K562 (cell line): ENCODE results near the gene EXOSC2. TPM values are rescaled to one million over a fixed set of nuclear protein-coding genes. Genes with fewer than 3 reads are reported as not detected.

Experiments used
- ATAC-seq: fragments of 200-7000 bp; cut with Tn5 transposase; 3 replicates; pipeline ENCODE4 v1.9.1; 2020; ENCODE audit warnings: moderate library complexity
- BruUV-seq: library from RNA; stranded (reverse); fragments of 400-500 nt; replicated peaks from 2 replicates; lab custom pipeline; 2021; lab: Mats Ljungman, UMichigan
- CTCF ChIA-PET: fragments of 300-600 bp; formaldehyde crosslinking; extraction: SDS; loops from one replicate; lab custom pipeline; 2021; ENCODE audit warnings: low intra/inter-chr PET ratio; lab: Yijun Ruan, JAX
- POLR2A ChIA-PET: fragments of 300-600, 350-650 bp; sonication (Branson Sonifier 250); formaldehyde crosslinking; extraction: SDS; loops from one replicate; lab custom pipeline; 2021; ENCODE audit warnings: antibody characterized with exemption, inconsistent platforms; lab: Yijun Ruan, JAX
- DNase-seq, 4 experiments: peaks; one replicate each; pipeline versions ENCODE4 v3.0.0 to v3.0.0-alpha.2; 2011 to 2018; ENCODE audit warnings: low spot score in 3 of 4, mixed read lengths in 3 of 4; ENCODE audit errors: extremely low read depth in 1 of 4
- FAIRE-seq: peaks from 2 replicates; lab custom pipeline; 2011; peaks lifted over from hg19 to GRCh38; lab: Jason Lieb, UNC
- H2AFZ ChIP-seq: 2 replicates; pipeline ENCODE4 v1.6.0; 2011; ENCODE audit warnings: low read depth, low read length, control low read depth, inconsistent platforms
- H3K27ac ChIP-seq: fragments of 200-600 bp; 3 replicates; pipeline ENCODE4 v1.8.0; 2011; ENCODE audit warnings: low read depth, mild to moderate bottlenecking, control low read depth, inconsistent platforms, low read length, moderate library complexity, mixed read lengths; ENCODE audit errors: extremely low read depth
- H3K27me3 ChIP-seq, 2 experiments: fragments of 300-600 bp in 1 of 2; 2 replicates in 1 of 2; 3 replicates in 1 of 2; pipeline versions ENCODE4 v1.6.0 to v1.8.0; 2011; ENCODE audit warnings: inconsistent platforms in 2 of 2, low read length in 2 of 2, mild to moderate bottlenecking in 1 of 2, mixed read lengths in 1 of 2, moderate library complexity in 1 of 2; ENCODE audit not compliant: control insufficient read depth in 2 of 2, insufficient read depth in 2 of 2
- H3K36me3 ChIP-seq: fragments of 300-600 bp; 3 replicates; pipeline ENCODE4 v1.8.0; 2011; ENCODE audit warnings: mild to moderate bottlenecking, low read length, inconsistent platforms; ENCODE audit not compliant: control insufficient read depth, insufficient read depth
- H3K4me1 ChIP-seq, 2 experiments: fragments of 200-600 bp in 1 of 2; replicated peaks in 1 of 2; 2 replicates in 1 of 2; 3 replicates in 1 of 2; pipeline versions ENCODE4 v1.5.1 to v1.8.0; 2011; ENCODE audit warnings: inconsistent platforms in 2 of 2, low read length in 2 of 2, mild to moderate bottlenecking in 1 of 2, mixed read lengths in 1 of 2, moderate library complexity in 1 of 2; ENCODE audit not compliant: control insufficient read depth in 2 of 2, insufficient read depth in 2 of 2
- H3K4me2 ChIP-seq: 2 replicates; pipeline ENCODE4 v1.6.1; 2011; ENCODE audit warnings: low read length, control low read depth, inconsistent platforms, mixed read lengths; ENCODE audit not compliant: insufficient read depth
- H3K4me3 ChIP-seq: fragments of 200-600 bp; sonication (generic), shearing (Covaris generic); 2 replicates; pipeline ENCODE4 v1.5.1; 2016; ENCODE audit warnings: control low read depth, inconsistent platforms
- H3K79me2 ChIP-seq: fragments of 200-600 bp; 3 replicates; pipeline ENCODE4 v1.8.0; 2011; ENCODE audit warnings: low read length, inconsistent platforms; ENCODE audit not compliant: control insufficient read depth, insufficient read depth
- H3K9ac ChIP-seq, 2 experiments: 2 replicates each; pipeline versions ENCODE4 v1.6.0 to v1.6.1; 2011; ENCODE audit warnings: low read depth in 2 of 2, low read length in 2 of 2, control low read depth in 1 of 2, inconsistent platforms in 1 of 2, mild to moderate bottlenecking in 1 of 2, mixed read lengths in 1 of 2; ENCODE audit not compliant: insufficient read depth in 1 of 2
- H3K9me1 ChIP-seq: one replicate; pipeline ENCODE4 v1.6.0; 2011; ENCODE audit warnings: inconsistent platforms, mild to moderate bottlenecking, low read length, moderate library complexity; ENCODE audit not compliant: control insufficient read depth, insufficient read depth
- H3K9me3 ChIP-seq: replicated peaks from 2 replicates; pipeline ENCODE4 v1.5.1; 2011; ENCODE audit warnings: low read depth, low read length, inconsistent platforms; ENCODE audit not compliant: control insufficient read depth, insufficient read depth
- H4K20me1 ChIP-seq: replicated peaks from 2 replicates; pipeline ENCODE4 v1.6.1; 2011; ENCODE audit warnings: low read length, inconsistent platforms, mixed read lengths; ENCODE audit not compliant: control insufficient read depth, insufficient read depth
- EWSR1 ChIP-seq: fragments of 450-650 bp; IDR thresholded peaks from 2 replicates; pipeline ENCODE4 v1.6.1; 2018; ENCODE audit warnings: borderline replicate concordance, mild to moderate bottlenecking, low read depth, moderate library complexity; ENCODE audit not compliant: partially characterized antibody
- RCOR1 ChIP-seq, 2 experiments: IDR thresholded peaks; 2 replicates each; pipeline ENCODE4 v1.6.1; 2012; ENCODE audit warnings: low read depth in 2 of 2, low read length in 2 of 2, borderline replicate concordance in 1 of 2, improper control_type of control experiment in 1 of 2
- ZHX1 ChIP-seq: fragments of 150-350 bp; conservative IDR thresholded peaks from 2 replicates; pipeline ENCODE4 v1.6.1; 2014; ENCODE audit warnings: low read length
- ZNF133 ChIP-seq: fragments of 250-450 bp; sonication (Bioruptor Pico); IDR thresholded peaks from 2 replicates; pipeline ENCODE4 v1.4.0; 2020; ENCODE audit warnings: mild to moderate bottlenecking
- ZNF143 ChIP-seq: sonication (generic); formaldehyde crosslinking; IDR thresholded peaks from 2 replicates; pipeline ENCODE4 v1.9.0; 2022; ENCODE audit warnings: mild to moderate bottlenecking, missing genetic modification reagents
- ZNF444 ChIP-seq: fragments of 250-450 bp; sonication (Bioruptor Pico); IDR thresholded peaks from 2 replicates; pipeline ENCODE4 v1.4.0; 2020; ENCODE audit warnings: mild to moderate bottlenecking, moderate library complexity
- WGBS: fragments of 100-300 bp; shearing (Covaris generic); methylation state at CpG from one replicate; pipeline ENCODE4 v1.1.6; 2016; ENCODE audit warnings: low coverage, mixed read lengths; ENCODE audit not compliant: insufficient coverage; ENCODE audit errors: missing lambda C conversion rate; 5-methylcytosine and 5-hydroxymethylcytosine counted together
- in situ Hi-C: fragments of 300-500 bp; cut with MboI; formaldehyde crosslinking; loops from 4 replicates; pipeline ENCODE4 v1.15.0; 2018; ENCODE audit warnings: inconsistent platforms, mixed read lengths
- intact Hi-C: fragments of 100-400 bp; cut with micrococcal nuclease; formaldehyde crosslinking; loops from 2 replicates; pipeline ENCODE4 v1.14.2; 2022
- polyA plus RNA-seq, 8 experiments: library from polyadenylated mRNA; depleted of rRNA in 4 of 8; stranded (reverse) in 5 of 8; unstranded in 3 of 8; fragments of >200 nt; fragmentation: Nextera tagmentation in 2 of 8; fragmentation: Illumina TruSeq in 1 of 8; extraction: Ambion mirVana in 2 of 8; extraction: Trizol in 1 of 8; gene quantifications; 2 replicates each; pipeline versions ENCODE4 v1.2.1 to v1.2.3, GENCODE V29; 2011 to 2014; ENCODE audit warnings: inconsistent platforms in 1 of 8, missing spikeins in 1 of 8
- total RNA-seq, 7 experiments: library from RNA; depleted of rRNA in 6 of 7; stranded (reverse); fragments of >200 nt in 6 of 7; fragmentation: Illumina TruSeq in 2 of 7; extraction: Trizol in 2 of 7; gene quantifications; 2 replicates each; pipeline versions ENCODE4 v1.2.1 to v1.2.3, GENCODE V29; 2011 to 2021; ENCODE audit warnings: low replicate concordance in 1 of 7
- TF ChIP-seq, protein P1 (sequence below): sonication (generic); formaldehyde crosslinking; IDR thresholded peaks from 2 replicates; pipeline ENCODE4 v1.8.1; 2023; ENCODE audit warnings: mild to moderate bottlenecking, missing genetic modification reagents

EXOSC2 gene
- total and polyA plus RNA-seq, 9 of the 15 experiments (the other 6 are each of a cell fraction or from before 2014, with no cell fraction given), result 46.0 to 101 (median 77.6) TPM

- H3K9me3 ChIP-seq, result no peaks in the 10 kb centered on the region
- TF ChIP-seq RCOR1 (IDR thresholded peaks at IDR 0.05; ENCODE audit: borderline replicate concordance in 1 of 2, low read depth in 2 of 2, low read length in 2 of 2) (no peak), ZHX1 (no peak), ZNF133 (CRISPR knock-in tag) (no peak), ZNF444 (CRISPR knock-in tag) (no peak), EWSR1 (no peak), ZNF143 (CRISPR knock-in tag) (no peak)
- TF ChIP-seq, protein P1, sequence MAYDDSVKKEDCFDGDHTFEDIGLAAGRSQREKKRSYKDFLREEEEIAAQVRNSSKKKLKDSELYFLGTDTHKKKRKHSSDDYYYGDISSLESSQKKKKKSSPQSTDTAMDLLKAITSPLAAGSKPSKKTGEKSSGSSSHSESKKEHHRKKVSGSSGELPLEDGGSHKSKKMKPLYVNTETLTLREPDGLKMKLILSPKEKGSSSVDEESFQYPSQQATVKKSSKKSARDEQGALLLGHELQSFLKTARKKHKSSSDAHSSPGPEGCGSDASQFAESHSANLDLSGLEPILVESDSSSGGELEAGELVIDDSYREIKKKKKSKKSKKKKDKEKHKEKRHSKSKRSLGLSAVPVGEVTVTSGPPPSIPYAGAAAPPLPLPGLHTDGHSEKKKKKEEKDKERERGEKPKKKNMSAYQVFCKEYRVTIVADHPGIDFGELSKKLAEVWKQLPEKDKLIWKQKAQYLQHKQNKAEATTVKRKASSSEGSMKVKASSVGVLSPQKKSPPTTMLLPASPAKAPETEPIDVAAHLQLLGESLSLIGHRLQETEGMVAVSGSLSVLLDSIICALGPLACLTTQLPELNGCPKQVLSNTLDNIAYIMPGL (CRISPR knock-in tag), result no peak
- TF ChIP-seq, all 486 proteins: peak for 0
- 88% methylated on average over 7 of the region's 7 CpGs for WGBS
- H3K9ac ChIP-seq, result no peak overlapping the region
- DNase-seq (no peak), ATAC-seq (no peak), FAIRE-seq (no peak)
- H3K4me3 ChIP-seq, result no peak overlapping the region
- no TSS peak for BruUV-seq
- no peaks in the 10 kb centered on the region for H3K9me1 ChIP-seq
- H3K36me3 ChIP-seq, result peaks cover 69% of the 10 kb centered on the region
- ChIA-PET POLR2A (interaction anchor here (1.1 to 3.4 kb wide), 2 partner anchors 8 to 10 kb away, joined by 4 to 13 read pairs; partner anchors contain the start of gene EXOSC2), CTCF (interaction anchor here (0.5 to 1.0 kb wide), 2 partner anchors 8 to 160 kb away, joined by 3 read pairs; no protein-coding TSS in a partner anchor)
- no peak overlapping the region for H3K4me2 ChIP-seq
- H3K27ac ChIP-seq, result no peak overlapping the region
- no peaks in the 10 kb centered on the region; a peak in 1 of 5 replicates for H3K4me1 ChIP-seq
- peaks cover 17% of the 10 kb centered on the region for H3K79me2 ChIP-seq
- no peak overlapping the region for H2AFZ ChIP-seq
- in situ Hi-C loops, result loop anchor here (10.0 to 25.0 kb wide), 5 partner anchors 284 to 1009 kb away; no protein-coding TSS in a partner anchor
- intact Hi-C loops, result no loop called here
- no peaks in the 10 kb centered on the region for H3K27me3 ChIP-seq
- peaks cover 14% of the 10 kb centered on the region; the same call in 1 of the 2 replicates for H4K20me1 ChIP-seq
Measured at GRCh38 chr9:130703501-130703900, 9.9 kb downstream of the EXOSC2 start.
